A204.1 (cell line): ENCODE results near the gene FOXN1.
"Not testable (repeated sequence)": the region's sequence is repeated elsewhere in the genome, so short reads cannot be mapped to it uniquely, and the experiment has no call there.

Experiments used
- FAIRE-seq: peaks from 2 replicates; lab custom pipeline; 2012; peaks lifted over from hg19 to GRCh38; lab: Jason Lieb, UNC

The FOXN1 gene

DNA sequence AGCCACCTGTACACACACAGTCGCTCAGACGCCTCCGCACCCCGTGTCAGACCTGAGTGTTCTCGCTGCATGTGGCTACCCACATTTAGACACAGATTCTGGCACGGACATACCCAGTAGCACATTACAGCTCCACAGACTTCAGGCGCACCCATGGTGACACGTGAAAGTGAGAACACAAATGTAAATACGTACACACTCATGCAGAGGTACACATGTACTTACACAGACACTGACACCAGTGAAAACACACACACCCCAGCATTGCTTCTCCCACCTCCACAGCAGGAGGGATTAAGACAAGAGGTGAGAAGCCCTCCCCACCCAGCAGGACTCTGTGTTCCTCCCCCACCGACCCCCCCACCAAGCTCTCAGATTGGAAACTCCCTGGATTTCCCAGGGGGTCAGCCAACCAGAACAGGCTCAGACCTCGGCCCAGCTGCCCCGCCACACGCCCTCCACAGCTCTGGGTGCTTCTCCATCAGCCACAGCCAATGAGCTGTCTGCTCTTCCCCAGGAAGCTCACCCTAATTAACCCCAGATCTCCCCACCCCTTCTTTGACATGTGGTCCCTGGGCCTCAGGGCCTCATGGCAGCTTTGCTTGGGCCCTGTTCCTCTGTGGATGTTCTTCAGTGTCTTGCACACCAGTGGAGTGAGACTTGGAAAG, 5.3 kb upstream of the FOXN1 start:
- FAIRE-seq: no peak

DNA sequence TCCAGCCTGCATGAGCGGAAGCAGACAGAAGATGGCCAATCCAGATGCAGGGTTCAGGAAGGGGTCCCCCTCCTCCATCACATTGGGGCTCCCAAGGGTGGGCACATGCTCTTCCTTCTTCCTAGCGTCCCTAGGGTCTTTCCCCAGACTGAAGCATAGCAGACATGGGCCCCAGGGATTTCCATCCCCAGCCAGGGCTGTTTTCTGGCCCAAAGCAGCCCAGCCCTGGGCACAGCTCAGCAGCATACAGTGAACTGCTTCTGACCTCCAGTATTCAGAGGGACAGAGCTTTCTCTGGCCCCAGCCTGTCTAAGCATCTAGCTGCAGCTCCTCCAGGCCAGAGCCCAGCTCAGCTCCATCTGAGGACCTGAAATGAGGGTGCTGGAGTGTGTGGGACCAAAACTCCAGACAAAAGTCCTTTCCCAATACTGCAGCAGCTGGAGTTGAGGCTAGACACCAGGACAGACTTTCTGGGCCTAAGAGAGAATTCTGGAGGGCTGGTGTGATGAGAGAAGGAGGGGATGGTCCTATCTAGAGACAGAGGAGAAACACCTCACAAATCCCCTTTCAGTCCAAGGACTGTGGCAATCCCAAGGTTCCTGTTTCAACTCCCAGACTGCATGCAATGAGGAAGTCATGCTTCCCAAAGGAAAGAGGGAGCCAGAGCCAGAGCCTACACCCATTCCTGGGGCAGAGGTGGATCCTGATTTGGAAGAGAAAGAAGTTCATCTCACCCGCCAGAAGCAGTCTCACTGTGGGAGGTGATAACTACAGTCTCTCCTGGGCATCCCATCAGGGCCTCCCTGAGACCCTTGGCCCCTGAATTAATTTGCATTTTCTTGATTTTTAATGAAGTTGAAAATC, 4.5 kb upstream of the FOXN1 start:
- FAIRE-seq: no peak

DNA sequence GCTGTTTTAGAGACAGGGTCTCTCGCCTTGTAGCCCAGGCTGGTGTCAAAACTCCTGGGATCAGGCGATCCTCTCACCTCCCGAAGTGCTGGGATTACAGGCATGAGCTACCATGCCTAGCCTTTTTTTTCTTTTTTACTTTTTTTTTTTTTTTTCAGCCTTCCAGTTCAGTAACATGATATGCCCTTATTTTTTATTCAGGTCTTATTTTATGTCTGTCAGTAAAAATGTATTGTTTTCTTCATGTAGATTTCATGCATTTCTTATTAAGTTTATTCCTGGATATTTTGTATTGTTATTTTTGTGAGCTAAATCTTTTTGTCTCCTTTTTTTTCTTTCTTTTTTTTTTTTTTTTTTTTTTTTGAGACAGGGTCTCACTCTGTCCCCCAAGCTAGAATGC, 2.7 kb upstream of the FOXN1 start:
- FAIRE-seq: no peak

DNA sequence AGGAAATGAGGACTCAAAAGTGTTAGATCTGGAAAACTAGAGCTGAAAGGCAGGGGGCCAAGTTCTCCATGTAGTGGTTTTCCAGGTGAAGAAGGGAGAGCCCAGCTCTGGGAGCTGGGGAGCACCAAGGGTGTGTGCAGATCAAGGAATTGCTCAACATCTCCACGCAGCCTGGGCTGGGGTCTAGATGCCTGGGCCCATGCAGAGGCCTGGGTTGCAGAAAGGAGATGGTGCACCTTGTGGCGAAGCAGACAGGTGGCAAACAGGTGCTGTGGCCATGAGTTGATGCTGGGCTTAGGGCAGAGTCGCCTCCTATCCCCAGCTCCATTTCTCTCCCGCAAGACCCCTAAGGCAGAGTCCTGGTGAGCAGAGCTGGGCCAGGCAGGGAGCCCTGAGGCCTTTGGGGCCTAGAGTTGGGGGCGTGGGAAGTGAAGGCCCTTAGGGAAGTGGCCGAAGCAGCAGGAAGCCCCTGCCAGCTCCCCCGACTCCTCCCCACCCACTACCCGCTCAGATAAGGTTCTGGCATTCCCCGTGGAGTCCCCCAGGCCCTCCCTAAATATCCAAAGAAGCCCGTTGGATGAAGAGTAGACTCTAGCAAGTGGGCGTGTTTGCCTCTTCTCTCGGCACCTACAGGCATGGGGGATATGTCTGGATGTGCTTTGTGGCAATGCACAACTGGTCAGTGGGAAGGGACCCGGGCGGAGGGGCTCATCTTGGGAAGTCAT, 777 bp downstream of the FOXN1 start:
- FAIRE-seq: no peak

DNA sequence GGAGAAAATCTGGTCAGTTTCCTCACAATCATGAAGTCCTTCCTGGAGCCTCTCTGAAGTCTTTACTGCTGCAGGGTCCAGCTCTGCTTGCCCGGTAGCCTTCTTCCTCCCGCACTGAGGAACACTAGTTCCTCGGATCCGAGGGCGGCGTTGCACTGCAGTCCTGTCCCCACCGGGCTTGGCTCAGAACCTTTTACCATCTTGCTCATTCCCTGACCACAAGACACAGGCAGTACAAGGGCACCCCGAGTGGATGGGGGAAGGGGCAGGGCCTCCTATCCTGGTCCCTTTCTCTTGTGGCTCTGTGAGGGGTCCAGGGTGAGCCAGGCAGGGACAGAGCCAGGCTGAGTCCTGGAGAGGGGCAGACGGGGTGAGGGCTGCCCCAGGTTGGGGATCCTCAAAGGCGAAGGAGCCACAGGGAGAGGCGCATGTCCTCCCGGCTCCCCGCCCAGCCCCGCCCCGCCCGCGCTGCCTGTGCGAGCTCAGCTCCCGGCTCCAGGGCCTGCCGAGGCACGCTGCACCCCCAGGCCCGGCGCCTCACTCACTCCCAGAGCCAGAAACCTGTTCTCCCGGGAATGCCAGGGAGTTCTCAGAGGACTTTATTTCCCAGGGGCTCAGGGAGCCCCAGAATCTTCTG, 1.5 kb downstream of the FOXN1 start:
- FAIRE-seq: no peak

DNA sequence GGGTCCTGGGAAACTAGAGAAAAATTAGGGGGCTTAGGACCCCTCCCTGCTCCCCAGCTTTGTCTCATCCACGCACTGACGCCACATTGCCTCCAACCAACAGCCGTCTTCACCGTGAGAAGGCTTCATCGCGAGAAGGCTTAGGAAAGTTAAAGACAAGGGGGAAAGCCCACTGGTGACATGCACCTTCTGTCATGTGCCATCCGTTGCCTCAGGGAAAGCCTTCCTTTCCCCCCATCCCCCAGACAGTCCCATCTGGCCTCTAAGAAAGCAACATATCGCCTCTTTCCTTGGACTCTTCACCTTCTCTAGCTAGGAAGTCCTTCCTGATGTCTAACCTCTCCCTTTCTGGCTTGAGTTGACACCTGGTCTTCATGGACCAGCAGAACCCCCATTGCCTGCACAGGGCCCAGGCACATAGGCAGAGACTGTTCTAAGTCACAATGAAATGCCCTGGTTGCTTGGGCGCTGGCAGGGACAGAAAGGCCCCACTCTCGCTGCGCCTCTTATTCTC, 2.1 kb downstream of the FOXN1 start:
- FAIRE-seq: no peak

DNA sequence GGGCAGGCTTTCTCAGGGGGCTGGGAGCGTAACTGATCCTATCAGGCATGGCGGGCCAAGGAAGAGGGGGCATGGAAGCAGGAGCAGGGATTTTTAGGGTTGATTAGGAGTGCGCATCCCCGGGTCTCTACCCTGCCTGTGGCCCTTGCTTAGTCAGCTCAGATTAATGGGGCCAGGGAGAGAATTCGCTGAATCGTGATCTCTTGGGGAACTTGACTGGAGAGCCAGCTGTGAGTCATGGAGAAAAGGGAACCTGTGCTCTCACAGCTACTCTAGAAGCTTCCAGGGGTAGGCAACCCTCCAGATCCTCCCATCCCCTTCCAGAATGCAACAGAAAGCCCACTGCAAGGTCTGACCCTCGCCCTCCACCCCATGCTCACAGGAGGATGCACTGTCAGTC, 3.6 kb downstream of the FOXN1 start:
- no peak for FAIRE-seq

DNA sequence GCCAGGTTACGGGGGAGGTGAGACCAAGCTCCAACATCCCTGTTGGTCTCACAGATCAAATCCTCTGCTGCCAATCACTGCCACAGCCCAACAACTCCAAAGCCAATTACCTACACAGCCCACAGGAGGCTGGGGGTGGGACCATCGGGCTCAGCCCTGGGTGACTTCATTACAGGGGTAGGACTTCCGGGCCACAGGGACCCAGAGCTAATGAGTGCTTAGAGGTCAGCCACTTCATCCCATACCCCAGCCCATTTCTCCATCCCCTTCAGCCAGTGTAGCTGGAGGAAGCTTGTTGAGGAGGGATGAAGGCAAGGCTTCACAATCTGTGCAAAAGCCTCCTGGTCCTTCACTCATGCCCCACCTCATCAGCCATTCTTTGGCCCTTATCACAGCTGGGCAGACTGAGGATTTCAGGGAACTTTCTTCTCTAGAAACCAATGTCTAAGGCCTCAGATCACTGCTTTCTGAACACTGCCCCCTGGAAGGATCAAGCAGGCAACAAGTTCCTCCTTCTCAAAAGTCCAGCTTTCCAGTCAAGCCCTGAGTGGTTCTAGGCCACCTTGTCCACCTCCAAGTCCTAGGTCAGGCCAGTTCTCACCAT, 5.8 kb downstream of the FOXN1 start:
- no peak for FAIRE-seq

DNA sequence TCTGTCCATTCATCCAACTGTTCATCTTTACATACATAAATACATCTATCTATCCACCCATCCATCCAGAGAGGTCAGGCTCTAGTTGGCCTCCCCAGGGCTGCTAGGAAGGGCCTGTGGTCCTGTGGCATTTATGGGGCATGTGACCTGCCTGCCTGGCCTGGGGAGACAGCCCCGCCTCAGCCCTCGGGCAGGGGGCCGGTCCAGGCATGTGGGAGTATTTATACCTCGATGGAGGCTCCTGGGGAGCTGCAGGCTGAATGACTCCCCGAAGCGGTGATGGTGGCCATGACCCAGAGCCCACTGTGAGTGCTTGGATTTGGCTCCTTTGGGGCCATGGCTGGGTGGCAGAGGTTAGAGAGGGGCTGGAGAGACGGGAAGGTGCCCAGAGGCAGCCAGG, 7.3 kb downstream of the FOXN1 start:
- no peak for FAIRE-seq

DNA sequence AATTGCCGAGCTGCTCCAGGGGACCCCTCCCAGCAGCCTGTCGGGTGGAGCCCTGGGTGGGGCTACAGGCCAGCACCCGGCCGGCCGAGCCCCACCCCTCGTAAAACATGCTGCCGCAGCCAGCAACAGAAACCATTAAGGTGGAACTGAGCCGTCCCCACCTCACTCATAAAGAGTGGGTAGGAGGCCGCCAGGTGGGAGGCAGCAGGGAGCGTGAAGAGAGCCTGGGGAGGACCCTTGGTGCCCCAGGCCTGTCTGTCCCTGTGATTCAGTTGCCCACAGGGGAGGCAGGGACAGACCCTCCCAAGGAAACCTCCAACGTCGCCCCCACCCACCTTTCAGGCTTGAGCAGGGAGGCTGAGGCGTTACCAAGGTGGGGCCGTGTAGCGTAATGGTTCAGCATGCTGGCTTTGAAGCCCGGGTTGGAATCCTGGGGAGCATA, 8.4 kb downstream of the FOXN1 start:
- no peak for FAIRE-seq

DNA sequence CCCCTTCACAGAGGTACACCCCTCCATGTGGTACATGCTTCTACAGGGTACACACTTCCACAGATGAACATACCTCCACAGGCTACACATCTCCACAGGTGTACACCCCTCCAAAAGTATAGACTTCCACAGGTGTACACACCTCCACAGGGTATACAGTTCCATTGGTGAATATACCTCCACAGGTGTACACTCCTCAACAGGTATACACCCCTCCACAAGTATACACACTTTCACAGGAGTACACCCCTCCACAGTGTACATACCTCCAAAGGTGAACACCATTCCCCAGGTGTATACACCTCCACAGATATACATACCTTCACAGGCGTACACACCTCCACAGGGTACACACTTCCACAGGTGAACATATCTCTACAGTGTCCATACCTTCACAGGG, 9.4 kb downstream of the FOXN1 start:
- FAIRE-seq: no peak

DNA sequence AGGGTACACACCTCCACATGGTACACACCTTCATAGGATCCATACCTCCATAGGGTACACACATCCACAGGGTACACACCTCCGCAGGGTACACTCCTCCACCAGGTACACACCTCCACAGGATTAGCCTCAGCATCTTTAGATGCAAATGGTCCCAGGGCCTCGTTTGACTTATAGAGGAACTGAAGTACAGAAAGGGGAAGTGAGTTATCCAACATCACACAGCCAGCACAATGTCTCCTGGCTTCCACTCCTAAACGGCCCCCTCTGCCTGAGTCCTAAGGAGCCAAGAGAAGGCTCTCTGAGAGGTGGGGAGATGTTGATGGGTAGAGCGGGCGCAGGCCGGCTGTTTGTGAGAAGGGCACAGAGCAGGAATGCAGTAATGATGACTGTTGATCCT, 12.0 kb downstream of the FOXN1 start:
- no peak for FAIRE-seq

DNA sequence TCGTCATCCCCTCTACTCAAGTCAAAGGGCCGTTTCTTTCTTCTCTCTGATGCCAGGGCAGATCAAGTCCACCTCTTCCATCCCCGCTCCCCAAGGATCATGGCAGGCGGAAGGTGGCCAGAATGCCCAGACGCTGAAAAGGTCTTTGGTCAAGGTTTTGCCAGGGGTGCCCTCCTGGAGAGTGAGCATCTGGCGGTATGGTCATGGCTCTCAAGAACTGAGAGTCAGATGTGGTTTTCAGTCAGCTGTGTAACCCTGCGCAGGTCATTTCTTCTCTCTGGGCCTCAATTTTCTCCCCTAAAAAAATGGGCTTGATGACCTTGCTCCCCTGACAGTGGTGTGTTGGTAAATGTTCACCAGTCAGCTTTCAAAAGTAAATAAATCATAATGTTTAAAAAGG, 12.4 kb downstream of the FOXN1 start:
- FAIRE-seq: no peak

DNA sequence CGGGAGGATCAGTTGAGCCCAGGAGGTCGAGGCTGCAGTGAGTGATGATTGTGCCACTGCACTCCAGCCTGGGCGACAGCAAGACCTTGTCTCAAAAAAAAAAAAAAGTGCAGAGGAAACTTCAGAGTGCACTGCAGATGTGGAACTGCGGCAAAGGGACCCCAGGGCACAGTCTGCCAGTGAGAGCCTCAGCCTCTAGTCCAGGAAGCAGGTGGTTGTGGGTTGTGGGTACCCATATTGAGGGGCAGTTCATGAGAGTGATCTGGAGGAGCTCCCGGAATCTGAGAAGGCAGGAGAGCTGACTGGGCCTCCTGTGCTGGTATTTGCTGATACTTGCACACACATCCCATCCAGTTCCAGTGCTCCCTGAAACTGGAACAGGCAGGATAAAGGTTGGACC, 13.1 kb downstream of the FOXN1 start:
- FAIRE-seq: no peak

DNA sequence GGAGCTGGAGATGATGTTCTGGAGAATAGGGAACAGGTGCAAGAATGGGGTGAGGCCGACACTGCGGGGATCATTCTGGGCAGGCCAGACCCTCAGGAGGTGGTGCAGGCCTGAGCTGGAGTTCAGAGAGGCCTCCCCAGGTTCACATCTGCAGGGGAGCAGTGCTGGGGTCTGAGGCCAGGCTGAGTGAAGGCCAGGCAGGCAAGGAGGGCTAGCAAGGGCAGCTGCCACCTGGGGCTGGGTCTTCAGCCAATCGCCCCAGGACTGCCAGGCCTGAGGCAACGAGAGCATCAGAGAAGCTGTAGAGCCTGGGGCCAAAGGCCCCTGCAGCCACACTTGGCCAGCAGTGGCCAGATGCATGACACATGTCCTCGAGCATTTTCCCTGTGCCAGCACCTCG, 14.5 kb downstream of the FOXN1 start:
- no peak for FAIRE-seq

DNA sequence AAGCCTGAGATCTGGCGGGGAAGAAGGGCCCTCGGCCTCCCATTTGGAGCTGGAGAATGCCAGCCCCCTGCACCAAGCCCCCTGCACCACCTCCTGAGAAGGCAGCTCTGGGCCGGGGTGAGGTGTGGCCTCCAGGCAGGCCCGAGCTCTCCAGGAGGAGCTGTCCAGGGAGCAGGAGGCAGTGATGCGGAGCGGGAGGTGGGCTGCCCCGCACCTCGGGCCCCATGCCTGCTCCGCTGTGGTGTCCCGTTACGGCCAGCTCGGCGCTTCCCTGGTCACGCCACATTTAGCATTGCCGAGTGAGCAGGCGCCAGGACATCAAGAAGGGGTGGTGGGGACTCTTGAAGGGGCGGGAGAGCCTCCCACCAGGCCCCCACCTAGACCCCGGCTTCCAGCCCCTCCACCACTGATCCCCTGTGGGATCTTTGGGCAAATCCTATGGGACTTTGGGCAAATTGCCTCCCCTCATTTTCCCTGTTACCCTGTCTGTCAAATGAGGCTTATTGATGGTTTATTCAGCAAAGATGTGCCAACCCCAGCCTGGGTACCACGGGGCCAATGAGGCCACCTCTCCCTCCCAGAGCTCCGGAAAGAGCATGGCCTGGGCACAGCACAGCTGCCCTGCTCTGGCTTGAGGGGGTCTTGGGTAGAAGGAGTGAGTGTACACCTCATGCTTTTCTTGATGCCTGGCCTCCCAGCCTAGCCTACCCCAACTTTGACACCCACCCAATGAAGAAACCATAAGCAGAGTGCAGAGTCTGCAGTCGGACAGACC, 15.3 kb downstream of the FOXN1 start:
- no peak for FAIRE-seq

DNA sequence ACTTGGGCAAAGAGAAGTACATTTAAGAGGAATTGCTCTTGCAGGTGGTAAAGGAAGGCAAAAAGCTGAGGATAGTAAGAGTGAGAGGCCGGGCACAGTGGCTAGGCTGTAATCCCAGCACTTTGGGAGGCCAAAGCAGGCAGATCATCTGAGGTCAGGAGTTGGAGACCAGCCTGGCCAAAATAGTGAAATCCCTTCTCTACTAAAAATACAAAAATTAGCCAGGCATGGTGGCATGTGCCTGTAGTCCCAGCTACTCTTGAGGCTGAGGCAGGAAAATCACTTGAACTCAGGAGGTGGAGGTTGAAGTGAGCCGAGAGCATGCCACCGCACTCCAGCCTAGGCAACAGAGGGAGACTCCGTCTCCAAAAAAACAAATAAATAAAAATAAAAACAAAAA, 16.1 kb downstream of the FOXN1 start:
- FAIRE-seq: not testable (repeated sequence)

DNA sequence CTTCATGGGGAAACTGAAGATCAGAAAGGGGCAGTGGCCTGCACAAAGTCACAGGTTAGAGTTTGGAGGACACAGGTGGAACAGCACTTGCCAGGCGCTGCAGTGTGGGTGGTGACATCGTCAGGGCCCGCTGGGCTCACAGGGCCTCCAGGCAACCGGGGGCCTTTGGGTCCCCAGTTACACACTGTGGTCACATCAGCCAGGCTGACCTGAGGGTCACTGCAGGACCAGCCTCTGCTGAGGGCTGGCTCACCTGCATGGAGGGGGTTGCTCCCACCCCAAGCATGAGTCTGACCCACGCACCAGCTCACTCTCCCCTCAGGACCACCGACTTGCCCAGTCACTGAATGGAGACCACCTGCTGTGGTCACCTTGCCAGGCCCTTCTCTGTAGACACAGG, 17.0 kb downstream of the FOXN1 start:
- FAIRE-seq: no peak

DNA sequence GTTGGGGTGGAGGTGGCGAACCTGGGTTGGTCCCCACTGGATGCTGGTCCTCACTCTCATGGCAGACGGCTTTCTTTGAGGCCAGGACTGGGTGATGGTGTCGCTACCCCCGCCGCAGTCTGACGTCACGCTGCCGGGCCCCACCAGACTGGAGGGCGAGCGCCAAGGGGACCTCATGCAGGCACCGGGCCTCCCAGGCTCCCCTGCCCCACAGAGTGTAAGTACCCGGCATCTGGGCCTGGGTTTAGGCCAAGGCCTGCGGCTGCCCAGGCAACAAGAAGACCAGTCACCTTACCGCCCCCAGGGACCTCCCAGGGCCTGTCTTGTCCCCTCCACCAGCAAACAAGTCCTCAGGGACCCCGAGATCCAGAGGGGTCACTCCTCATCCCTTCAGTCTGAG, 17.7 kb downstream of the FOXN1 start:
- FAIRE-seq: no peak

DNA sequence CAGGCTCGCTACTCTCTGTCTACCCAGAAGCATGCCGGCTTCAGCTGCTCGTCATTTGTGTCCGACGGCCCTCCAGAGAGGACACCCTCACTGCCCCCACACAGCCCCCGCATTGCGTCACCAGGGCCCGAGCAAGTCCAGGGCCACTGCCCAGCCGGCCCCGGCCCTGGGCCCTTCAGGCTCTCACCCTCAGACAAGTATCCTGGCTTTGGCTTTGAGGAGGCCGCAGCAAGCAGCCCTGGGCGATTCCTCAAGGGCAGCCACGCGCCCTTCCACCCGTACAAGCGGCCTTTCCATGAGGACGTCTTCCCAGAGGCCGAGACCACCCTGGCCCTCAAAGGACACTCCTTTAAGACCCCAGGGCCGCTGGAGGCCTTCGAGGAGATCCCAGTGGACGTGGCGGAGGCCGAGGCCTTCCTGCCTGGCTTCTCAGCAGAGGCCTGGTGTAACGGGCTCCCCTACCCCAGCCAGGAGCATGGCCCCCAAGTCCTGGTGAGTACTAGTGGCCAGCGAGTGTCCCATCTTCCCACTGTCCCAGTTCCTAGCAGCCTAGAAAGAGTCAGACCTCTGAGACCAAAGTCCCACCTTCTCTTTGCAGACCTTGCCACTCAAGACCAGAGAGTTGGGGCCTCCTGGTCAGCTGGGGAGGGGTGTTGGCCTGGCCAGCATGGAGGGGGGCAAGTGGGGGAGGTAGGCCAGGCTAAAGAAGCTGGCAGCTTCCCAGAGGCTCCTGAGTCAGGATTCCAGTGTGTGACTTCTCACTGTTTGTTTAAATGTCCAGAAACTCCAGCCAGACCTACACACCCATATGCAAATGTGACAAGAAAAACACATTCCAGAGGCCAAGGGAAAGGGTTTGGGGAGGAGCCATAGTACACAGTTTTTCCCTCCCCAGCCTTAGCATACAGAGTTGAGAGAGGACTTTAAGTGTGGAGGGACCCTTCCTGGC, 18.6 kb downstream of the FOXN1 start:
- no peak for FAIRE-seq
